GM03348 (cell line): ENCODE results near the gene KLHDC1.
"Not testable (repeated sequence)": the region's sequence is repeated elsewhere in the genome, so short reads cannot be mapped to it uniquely, and the experiment has no call there.

Experiments used
- DNase-seq: peaks from one replicate; pipeline ENCODE4 v3.0.0; 2012; ENCODE audit warnings: low spot score

The KLHDC1 gene, protein sequence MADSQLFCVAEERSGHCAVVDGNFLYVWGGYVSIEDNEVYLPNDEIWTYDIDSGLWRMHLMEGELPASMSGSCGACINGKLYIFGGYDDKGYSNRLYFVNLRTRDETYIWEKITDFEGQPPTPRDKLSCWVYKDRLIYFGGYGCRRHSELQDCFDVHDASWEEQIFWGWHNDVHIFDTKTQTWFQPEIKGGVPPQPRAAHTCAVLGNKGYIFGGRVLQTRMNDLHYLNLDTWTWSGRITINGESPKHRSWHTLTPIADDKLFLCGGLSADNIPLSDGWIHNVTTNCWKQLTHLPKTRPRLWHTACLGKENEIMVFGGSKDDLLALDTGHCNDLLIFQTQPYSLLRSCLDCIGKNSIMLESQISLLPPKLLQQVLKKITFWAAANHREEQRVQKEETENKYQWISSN

DNA sequence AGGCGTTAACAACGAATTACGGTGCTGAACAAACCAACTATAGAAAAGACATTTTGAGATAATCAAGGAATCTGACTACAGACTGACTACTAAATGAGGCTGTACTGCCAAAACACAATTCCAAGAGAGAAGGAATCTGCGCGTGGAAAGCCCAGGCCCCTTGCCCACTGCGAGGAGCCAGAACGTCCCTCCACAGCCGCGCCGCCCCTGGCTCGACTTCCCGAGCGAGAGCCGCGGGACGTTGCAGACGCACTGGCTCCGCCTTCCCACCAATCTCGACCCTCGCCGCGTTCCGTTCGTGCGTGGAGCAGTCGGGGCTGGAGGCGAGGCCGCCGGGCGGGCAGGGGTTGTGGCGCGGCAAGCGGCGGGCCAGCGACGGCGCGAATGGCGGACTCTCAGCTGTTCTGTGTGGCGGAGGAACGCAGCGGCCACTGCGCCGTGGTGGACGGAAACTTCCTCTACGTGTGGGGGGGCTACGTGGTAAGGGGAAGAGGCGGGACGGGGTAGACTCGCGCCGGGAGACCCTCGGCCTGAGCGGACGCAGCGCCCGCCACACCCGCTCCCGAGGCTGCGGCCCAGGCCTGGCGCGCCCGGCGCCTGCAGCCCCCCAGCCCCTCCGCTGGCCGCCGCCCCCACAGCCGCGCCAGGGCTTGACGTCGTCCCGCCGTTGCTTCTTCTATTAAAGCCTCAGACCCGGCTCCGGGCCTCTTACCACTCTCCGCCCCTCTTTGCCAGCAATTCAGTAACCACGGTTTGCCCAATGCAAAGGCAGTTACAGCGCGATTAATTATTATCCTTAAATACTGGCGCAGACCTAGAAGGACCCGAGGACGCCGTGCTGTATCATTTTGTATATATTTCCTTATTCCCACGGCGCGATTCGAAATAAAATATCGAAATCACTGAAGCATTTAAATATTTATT lies at the start of gene KLHDC1:
KLHDC1 (plus strand) TSS at position 310 of the 924 bp plus-strand sequence; CDS start at position 385, 75 bp downstream.
- peak; percentile 92 for DNase-seq

DNA sequence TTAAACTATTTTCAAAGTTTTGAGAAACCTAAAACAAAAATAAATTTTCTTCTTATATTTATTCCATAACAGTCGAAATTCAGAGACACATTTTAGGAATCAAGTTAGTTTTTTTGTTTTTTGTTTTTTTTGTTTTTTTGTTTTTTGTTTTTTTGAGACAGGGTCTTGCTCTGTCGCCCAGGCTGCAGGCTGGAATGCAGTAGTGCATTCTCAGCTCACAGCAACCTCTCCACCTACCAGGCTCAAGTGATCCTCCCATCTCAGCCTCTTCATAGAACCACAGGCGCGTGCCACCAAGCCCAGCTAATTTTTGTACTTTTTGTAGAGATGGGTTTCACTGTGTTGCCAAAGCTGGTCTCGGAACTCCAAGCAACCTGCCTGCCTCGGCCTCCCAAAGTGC lies 39.4 kb upstream of the KLHDC1 start:
- no peak for DNase-seq

DNA sequence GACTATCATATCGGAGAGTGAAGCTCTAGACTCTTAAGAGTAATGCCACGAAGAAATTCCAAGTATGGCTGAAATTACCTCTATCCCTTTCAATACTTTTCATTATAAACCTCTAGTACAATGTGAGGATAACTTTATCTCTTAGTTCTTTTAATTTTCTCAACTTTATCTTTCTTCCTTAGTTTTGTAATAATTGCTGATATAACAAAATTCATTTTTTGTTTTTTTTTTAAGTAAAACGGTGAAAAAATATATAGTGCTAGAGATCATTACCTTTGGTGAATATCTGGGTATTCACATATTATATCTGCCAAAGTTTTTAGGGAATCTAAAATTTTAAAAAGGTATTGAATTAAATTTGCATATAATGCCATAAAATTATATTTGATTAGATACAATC lies 38.4 kb upstream of the KLHDC1 start:
- DNase-seq, result no peak

DNA sequence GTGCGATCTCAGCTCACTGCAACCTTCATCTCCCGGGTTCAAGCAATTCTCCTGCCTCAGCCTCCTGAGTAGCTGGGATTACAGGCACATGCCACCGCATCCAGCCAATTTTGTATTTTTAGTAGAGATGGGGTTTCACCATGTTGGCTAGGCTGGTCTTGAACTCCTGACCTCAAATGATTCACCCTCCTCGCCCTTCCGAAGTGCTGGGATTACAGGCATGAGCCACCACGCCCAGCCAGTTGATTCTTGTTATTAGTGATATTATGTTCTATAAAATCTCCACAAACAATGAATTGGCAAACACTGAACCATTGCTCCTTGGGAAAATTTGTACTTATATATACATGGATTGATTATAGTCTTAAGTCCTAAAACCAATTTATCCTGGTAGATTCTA lies 35.4 kb upstream of the KLHDC1 start:
- DNase-seq, result not testable (repeated sequence)

DNA sequence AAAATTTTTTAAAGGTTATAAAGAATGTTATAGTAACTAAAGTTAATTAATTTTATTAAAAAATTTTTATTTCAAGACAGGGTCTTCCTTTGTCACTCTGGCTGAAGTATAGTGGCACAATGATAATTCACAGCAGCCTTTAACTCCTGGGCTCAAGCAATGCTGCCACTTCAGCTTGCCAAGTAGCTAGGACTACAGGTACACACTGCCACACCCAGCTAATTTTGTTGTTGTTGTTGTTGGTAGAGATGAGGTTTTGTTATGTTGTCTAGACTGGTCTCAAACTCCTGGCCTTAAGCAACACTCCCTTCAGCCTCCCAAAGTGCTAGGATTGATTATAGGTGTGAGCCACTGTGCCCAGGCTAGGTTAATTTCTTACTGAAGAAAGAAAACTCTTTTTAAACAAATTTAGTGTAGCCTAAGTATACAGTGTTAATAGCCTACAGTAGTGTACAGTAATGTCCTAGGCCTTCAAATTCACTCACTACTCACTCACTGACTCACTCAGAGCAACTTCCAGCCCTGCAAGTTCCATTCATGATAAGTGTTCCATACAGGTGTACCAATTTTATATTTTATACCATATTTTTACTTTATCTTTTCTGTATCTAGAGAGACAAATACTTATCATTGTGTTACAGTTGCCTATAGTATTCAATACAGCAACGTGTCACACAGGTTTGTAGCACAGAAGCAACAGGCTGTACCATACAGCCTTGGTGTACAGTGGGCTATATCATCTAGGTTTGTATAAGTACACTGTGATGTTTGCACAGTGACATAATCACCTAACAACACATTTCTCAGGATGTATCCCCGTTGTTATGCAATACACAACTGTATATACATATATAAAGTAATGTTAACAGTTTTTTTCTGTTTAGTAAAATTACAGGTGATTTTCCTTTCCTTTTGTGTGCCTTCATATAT lies 33.1 kb upstream of the KLHDC1 start:
- no peak for DNase-seq

DNA sequence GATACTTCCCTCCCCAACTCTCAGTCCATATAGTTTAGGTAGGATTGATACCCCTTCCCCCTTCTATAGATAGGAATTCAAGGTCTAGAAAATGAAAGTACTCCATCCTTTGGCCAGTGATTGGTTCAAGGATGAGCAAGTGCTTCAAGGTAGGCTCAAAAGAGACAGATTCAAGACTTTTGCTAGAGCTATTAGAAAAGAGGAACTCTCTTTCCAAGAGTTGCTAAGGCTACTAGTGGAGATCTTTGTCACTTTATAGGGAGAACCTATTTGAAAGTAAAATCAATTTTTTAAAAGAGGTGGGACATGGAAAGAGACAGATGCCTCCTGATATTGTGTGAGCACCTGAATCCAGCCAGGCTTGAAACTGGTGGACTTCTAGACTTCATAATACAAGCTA lies 22.4 kb upstream of the KLHDC1 start:
- no peak for DNase-seq

DNA sequence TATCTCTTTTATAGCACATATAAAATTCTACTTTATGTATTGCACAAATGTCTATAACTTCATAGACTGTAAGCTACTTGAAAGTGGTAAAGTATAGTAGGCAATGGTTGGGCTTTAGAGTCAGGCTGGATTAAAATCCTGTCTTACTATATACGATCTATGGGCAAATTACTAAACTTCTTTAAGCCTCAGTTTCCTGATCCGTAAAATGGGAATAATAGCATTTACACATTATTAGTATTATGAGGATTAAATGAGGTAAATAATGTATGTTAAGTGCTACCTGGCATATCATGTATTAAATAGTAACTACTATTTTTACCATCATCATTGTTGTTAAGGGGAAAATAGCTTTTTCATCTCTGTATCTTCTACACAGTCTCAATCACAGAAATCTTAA lies 19.3 kb upstream of the KLHDC1 start:
- DNase-seq, result no peak

DNA sequence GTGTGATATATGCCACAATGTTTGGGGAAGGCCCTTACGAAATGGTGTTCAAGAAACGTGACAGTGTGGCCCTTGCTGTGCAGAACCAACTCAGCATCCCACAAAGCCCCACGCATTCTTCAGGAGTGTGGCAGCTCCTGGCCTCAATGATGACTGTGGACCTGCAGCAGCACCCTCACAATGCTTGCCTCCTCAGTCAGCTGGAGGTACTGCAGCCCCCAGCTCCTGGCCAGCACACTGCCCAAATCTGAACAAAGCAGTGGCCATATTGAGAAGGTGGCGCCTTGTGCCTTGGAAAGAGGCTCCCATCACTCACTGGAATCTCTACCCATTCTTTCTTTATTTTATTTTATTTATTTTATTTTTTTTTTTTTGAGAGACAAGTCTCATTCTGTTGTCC lies 15.3 kb upstream of the KLHDC1 start:
- peak; percentile 15 for DNase-seq

DNA sequence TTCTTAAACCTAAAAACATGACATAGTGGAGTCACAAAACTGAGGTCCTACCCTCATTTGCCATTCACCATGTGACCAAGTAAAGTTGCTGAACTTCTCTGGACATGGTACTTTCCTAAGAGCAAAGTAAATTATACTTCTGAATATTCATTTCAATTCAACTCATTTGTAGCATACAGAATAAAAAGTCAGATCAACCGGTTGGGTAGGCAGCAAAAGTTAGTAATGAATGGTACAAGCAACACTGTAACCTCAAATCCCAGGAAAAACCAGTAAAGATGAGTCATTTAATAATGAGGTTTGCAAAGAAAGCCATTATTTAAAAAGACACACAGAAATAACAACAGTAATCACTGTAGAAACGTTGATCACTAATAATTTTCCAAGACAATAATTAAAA lies 13.6 kb upstream of the KLHDC1 start:
- DNase-seq, result peak; percentile 15

DNA sequence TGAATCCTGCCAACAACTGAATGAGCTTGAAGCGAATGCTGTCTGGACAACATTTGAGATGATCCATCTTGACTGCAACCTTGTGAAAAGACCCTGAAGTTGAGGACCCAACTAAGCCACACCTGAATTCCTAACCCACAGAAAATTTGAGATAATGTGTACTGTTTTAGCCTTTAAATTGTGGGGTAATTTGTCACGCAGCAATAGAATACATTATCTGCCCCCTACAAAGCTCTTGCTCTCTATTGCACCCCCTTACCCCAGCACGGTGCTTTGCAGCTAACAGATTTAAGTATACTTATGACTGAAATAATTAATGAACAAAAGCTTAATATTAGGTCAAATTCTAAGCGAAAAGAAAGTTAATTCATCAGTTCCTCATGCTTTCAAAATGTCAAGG lies 6.5 kb upstream of the KLHDC1 start:
- DNase-seq, result no peak

DNA sequence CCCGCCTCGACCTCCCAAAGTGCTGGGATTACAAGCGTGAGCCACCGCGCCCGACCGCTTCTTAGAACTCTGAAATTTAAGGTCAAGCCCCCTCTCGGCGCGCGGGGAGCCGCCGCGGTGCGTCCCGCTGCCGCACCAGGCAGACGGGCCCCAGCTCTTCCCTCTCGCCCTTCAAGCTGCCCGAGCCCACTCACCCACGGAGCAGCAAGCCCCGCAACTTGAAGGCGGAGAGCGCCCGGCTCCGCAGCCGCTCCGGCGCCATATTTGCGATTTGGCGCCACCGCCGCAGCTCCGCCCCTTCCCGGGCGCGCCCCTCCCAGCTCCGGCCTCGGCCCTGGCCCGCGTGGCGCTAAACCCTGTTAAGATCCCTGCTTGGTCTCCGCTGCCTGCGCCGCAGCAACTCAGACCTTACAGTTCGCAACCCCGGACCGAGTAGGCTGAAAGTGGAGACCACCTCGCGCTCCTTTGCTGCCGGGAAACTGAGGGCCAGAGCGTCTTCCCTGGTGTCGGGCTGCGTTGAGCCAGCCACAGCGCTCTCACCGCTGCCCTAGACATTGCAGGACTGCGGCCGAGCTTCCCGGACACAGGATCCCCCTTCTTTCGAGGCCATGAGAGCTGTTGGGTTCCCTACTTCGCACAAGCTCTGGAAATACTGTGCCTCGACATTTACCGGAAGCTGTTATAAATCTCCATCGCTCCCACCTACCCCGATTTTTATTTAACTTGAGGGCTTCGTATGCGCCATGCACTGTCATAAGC lies 4.8 kb upstream of the KLHDC1 start, which contains the start of gene POLE2:
POLE2 (minus strand) TSS at position 273 of the 759 bp plus-strand sequence; CDS start at position 262, 11 bp downstream.
- DNase-seq, result peak; percentile 92

DNA sequence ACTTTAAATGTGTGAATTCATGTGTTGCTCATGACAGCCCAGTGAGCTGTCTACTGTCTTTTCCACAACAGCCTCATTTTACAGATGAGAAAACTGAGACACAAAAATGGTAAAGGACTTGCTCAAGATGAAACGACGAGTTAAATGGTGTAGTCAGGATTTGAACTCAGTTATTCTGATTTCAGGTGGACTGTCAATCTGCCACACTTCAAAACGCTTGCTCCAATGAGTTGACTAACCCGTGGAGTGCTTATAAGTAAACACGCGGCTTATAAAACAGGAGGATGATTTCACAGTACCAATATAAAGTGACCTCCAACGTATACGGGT lies 4.3 kb upstream of the KLHDC1 start:
- no peak for DNase-seq

DNA sequence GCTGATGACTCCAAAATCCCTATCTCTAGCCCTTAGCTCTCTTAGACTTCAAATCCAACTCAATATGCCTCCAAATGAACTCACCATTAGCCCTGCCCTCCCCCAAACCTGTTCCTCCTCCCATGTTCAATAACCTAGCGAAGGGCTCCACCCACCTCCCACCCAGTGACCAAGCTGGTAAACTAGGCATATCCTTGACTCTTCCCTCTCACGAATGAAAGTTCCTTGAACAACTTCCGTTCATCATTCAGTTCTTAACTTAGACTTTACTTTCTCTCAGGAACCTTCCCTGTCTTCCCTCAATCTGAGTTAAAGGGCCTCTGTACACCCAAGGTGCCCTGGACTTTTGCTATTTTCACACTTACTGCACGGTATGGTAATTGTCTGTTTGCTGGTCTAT lies 1.9 kb upstream of the KLHDC1 start:
- DNase-seq, result no peak

DNA sequence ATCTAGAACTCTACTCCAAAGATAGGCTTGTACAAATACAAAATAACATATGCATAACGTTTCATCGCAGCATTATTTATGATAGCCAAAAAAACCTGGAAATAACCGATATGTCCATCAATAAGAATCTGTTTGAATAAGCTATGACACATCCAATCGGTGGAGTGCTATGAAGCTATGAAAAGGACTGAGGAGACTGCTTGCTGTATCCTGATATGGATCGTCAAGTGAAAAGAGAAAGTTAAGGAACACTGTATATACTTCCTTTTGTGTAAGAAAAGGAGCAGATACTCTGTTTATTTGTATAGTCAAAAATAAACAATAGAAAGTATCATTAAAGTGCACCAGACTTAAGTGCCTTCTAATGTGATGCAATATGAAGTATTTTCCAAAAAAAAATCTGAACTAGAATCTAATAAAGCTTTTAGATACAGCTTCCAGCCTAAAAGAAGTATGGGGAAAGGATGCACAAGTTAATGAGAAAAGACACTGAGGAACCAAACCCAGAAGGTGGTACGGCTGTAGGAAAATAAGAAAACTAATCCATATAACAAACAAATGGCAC lies 645 bp upstream of the KLHDC1 start:
- peak; percentile 16 for DNase-seq

DNA sequence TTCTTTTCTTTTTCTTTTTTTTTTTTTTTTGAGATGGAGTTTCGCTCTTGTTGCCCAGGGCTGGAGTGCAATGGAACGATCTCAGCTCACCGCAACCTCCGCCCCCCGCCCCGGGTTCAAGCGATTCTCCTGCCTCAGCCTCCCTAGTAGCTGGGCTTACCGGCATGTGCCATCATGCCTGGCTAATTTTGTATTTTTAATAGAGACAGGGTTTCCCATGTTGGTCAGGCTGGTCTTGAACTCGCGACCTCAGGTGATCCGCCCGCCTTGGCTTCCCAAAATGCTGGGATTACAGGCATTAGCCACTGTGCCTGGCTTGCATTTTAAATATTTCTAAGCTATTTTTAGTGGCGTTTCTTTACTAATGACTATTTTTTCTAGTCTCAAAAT lies 810 bp downstream of the KLHDC1 start:
- not testable (repeated sequence) for DNase-seq

DNA sequence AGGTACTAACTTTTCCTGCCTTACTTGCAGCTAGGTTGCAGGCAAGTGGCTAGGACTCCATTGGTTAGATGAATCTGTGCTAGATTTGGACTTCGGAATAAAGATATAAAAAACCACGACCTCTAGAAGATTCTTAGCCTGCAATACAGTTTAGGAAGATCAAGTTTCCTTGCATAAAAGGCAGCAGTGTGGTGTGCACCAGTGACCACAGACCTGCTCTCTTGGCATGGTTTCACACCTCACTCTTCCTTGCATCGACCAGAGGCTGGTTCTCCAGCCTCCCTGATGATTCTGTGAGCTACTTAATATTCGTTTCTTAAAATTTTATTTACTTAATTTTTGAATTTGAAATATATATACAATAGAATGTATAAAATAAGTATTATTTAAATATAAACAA lies 9.8 kb downstream of the KLHDC1 start:
- DNase-seq, result no peak

DNA sequence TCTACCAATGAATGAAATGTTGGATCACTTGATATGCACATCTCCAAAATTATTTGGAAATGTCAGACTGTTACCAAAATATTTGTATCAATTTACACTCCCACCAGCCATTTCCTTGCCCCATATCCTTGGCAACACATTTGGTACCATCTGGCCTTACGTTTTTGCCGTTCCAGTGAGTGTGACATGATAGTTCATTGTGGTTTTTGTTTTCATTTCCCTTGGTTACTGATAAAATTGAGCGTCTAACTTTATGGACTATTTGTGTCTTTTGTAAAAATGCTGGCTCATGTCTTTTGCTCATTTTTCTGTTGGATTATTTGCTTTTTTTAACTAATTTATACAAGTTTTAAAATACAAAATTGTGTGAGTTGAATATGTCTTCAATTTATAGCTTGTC lies 11.0 kb downstream of the KLHDC1 start:
- no peak for DNase-seq

DNA sequence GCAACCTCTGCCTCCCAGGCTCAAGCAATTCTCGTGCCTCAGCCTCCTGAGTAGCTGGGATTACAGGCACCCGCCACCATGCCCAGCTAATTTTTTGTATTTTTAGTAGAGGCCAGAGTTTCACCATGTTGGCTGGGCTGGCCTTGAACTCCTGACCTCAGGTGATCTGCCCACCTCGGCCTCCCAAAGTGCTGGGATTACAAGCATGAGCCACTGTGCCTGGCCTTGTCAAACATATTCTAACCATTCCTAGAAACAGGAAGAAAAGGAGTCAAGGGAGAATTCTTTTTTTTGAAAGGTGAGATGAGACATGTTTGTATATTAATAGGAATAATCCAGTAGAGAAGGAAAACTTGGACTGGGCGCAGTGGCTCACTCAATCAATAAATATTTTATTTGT lies 11.6 kb downstream of the KLHDC1 start:
- DNase-seq, result not testable (repeated sequence)

DNA sequence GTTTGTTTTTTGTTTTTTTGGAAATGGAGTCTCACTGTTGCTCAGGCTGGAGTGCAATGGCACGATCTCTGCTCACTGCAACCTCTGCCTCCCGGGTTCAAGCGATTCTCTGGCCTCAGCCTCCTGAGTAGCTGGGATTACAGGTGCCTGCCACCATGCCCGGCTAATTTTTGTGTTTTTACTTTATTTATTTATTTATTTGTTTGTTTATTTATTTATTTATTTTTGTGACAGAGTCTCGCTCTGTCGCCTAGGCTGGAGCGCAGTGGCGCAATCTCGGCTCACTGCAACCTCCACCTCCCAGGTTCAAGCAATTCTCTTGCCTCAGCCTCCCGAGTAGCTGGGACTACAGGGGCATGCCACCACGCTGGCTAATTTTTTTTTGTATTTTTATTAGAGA lies 18.1 kb downstream of the KLHDC1 start:
- not testable (repeated sequence) for DNase-seq

DNA sequence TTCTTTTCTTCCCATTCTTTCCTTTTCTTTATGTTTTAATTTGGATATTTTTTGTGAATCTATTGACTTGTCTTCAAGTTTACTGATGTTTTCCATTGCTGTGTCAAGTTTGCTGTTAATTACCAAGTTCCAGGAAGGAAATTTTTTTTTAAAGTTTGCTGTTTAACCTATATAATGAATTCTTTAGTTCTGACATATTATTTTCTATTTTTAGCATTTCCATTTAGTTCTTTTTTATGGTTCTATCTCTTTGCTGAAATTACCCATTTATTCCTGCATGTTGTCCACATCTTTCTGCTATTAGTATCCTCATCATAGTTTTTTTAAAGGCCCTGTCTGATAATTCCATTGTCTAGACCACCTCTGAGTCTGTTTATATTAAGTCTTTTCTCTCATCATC lies 27.8 kb downstream of the KLHDC1 start:
- DNase-seq, result no peak
